ENCODE data around the gene HAVCR2.

- no peak for TF ChIP-seq CTCF (conservative IDR thresholded peaks at IDR 0.05 in 1 of 2, IDR thresholded peaks at IDR 0.05 in 1 of 2; ENCODE audit: extremely low read depth in 1 of 2, insufficient read depth in 1 of 2, low read depth in 1 of 2, low read length in 2 of 2)
- TF ChIP-seq EZH2 (IDR thresholded peaks at IDR 0.05; ENCODE audit: borderline replicate concordance, low read length), result no peak
These were observed 57.1 kb downstream of the HAVCR2 start for GRCh38 chr5:157051604-157052245.

All from mammary epithelial cell (primary cell).